GM20000 (cell line): ENCODE results near the gene TSN.

Source experiments
- DNase-seq: peaks from one replicate; pipeline ENCODE4 v3.0.0; 2012; ENCODE audit warnings: low spot score
- TF ChIP-seq, protein P1 (sequence below): IDR thresholded peaks from 2 replicates; pipeline ENCODE4 v1.5.1; 2012; ENCODE audit warnings: mild to moderate bottlenecking, control low read depth; ENCODE audit errors: extremely low read depth, missing control alignments

The TSN gene

DNA sequence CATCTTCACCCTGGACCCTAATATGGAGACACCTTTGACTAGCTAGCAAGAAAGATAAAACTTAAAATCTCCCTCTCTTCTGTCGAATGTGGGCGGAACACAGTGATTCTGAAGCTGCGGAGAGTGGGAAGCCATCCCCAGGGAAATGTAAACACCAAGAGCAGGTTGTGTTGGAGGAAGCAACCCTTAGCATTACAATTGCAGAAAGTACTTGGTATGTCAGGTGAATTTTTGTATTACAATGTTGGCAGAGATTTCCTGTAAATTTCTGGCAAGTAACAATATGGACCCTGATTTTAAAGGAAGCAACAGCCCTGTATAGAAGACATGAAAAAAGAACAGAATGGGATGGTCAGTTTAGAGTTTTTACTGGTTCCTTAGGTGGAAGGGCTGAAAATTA is 35.8 kb downstream of the TSN start:
- TF ChIP-seq, protein P1, sequence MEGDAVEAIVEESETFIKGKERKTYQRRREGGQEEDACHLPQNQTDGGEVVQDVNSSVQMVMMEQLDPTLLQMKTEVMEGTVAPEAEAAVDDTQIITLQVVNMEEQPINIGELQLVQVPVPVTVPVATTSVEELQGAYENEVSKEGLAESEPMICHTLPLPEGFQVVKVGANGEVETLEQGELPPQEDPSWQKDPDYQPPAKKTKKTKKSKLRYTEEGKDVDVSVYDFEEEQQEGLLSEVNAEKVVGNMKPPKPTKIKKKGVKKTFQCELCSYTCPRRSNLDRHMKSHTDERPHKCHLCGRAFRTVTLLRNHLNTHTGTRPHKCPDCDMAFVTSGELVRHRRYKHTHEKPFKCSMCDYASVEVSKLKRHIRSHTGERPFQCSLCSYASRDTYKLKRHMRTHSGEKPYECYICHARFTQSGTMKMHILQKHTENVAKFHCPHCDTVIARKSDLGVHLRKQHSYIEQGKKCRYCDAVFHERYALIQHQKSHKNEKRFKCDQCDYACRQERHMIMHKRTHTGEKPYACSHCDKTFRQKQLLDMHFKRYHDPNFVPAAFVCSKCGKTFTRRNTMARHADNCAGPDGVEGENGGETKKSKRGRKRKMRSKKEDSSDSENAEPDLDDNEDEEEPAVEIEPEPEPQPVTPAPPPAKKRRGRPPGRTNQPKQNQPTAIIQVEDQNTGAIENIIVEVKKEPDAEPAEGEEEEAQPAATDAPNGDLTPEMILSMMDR, result no peak
- DNase-seq, result no peak

DNA sequence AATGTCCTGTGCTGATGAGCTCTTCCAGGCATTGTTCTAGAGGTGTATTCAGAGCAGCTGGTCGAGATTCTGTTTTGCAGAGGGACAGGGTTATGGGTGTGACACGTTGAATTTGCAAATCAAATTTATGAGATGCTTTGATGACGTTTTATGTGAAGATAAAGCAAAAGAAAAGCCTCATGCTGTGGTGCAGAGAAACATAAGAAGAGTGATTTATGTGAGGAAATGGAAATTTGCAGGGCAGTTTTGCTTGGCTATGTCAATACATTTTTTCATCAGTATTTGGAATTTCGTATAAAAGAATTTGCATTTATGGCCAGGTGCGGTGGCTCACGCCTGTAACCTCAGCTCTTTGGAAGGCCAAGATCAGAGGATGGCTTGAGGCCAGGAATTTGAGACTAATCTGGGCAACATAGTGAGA is 36.4 kb downstream of the TSN start:
- DNase-seq, result no peak
- TF ChIP-seq, protein P1, result no peak

DNA sequence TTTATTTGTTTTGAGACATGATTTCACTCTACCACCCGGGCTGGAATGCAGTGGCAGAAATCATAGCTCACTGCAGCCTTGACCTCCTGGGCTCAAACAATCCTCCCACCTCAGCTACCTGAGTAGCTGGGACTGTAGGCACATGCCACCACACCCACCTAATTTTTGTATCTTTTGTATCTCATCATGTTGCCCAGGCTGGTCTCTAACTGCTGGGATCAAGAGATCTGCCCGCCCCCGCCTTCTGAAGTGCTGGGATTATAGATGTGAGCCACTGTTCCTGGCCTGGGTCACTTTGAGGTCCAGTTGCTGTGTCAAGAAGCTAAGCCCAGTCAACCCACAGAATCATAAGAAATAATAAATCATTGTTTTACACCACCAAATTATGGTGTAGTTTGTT is 38.4 kb downstream of the TSN start:
- TF ChIP-seq, protein P1, result no peak
- no peak for DNase-seq

DNA sequence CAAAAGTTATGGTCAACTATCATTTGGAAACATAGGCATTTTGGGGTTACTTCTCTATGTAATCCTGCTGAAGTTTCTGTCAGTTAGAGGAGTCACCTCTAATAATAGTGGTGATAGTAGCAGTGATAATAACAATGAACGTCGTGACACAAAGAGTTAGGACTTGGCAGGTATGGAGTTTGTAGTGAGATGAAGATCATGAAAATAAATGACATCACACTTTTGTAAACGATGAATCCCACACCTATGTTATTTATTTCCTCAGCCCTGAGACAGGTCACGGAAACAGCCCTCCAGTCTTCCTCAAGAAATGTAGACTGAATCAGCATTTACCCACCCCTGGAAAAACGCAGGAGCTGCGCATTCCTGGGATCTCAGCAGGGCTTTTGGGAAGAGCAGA is 38.8 kb downstream of the TSN start:
- DNase-seq, result no peak
- TF ChIP-seq, protein P1, result no peak

DNA sequence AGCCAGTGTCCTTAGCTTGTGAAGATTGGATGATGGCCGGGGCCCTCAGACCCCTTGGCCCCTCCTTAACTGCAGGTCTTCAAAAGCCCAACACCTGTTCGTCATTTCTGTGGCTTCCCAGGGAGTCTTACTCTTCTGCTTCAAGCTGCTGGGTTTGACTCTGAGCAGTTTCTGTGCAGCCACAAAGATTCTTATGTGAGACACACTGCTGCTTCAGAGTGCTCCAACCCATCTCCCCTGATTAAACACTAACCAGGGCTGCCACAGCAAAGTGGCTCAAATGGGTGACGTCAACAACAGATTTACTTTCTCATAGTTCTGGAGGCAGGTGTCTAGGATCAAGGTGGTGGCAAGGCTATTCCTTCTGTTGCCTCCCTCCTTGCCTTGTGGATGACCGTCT is 40.8 kb downstream of the TSN start:
- DNase-seq, result no peak
- TF ChIP-seq, protein P1, result no peak

DNA sequence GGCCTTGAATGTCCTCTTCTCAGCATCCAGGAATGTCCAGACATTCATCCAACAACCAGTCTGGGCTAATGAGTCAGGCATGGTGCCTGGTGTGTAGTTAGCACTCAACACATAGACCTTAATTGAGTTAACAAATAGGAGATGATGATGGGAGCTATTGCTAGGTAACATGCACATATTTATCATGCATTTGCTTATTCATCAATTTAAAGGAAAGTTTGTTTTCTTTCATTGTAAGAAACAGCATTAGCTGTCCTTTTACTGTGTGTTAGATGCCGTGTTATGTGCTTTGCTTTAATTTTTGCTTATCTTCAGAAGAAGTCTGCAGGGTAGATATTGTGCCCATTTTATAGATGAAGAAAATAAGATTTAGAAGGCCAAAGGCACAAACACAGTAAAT is 43.2 kb downstream of the TSN start:
- DNase-seq, result no peak
- TF ChIP-seq, protein P1, result no peak

DNA sequence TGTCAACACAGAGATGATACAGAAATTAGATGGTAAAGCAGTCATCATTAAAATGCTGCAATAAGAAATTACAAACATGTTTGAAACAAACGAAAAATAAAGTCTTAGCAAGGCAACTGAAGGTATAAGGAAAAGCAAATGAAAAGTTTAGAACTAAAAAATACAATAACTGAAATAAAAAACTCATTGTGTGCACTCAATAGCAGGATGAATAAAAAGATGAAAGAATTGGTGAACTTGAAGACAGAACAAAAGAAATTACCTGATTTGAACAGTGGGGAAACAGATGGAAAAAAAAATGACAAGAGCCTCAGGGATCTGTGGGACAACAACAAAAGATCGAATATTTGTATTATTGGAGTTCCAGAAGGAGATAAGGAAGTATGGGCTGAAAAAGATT is 46.5 kb downstream of the TSN start:
- DNase-seq, result no peak
- TF ChIP-seq, protein P1, result no peak
